Calu3 (cell line): Measurements from ENCODE around the gene GALNTL6. TPM values are rescaled to one million over a fixed set of nuclear protein-coding genes. Genes with fewer than 3 reads are reported as not detected.

Experiments used
- BruUV-seq: library from RNA; stranded (reverse); fragments of 400-500 nt; replicated peaks from 2 replicates; lab custom pipeline; 2021; lab: Mats Ljungman, UMichigan
- CTCF ChIA-PET: fragments of 300-600 bp; sonication (Branson Sonifier 250); formaldehyde crosslinking; loops from one replicate; lab custom pipeline; 2022; ENCODE audit warnings: antibody characterized with exemption; lab: Charles Lee
- DNase-seq: peaks from one replicate; pipeline ENCODE4 v3.0.0; 2022
- H3K27ac Mint-ChIP-seq: one replicate; pipeline ENCODE4 v1.8.0; 2022; ENCODE audit warnings: mixed read lengths; ENCODE audit not compliant: unreplicated experiment
- H3K27me3 Mint-ChIP-seq: one replicate; pipeline ENCODE4 v1.8.0; 2022; ENCODE audit warnings: mixed read lengths; ENCODE audit not compliant: unreplicated experiment
- H3K36me3 Mint-ChIP-seq: one replicate; pipeline ENCODE4 v1.8.0; 2022; ENCODE audit warnings: mild to moderate bottlenecking, moderate library complexity, mixed read lengths; ENCODE audit not compliant: insufficient read depth, unreplicated experiment
- H3K4me1 Mint-ChIP-seq: one replicate; pipeline ENCODE4 v1.8.0; 2022; ENCODE audit warnings: mild to moderate bottlenecking, low read depth, mixed read lengths; ENCODE audit not compliant: unreplicated experiment
- H3K4me3 Mint-ChIP-seq: one replicate; pipeline ENCODE4 v1.8.0; 2022; ENCODE audit warnings: mild to moderate bottlenecking, low read depth, moderate library complexity, mixed read lengths; ENCODE audit not compliant: unreplicated experiment
- H3K9me3 Mint-ChIP-seq: one replicate; pipeline ENCODE4 v1.8.0; 2022; ENCODE audit warnings: low read depth, mixed read lengths; ENCODE audit not compliant: unreplicated experiment
- intact Hi-C: fragments of 100-400 bp; cut with micrococcal nuclease; formaldehyde crosslinking; loops from one replicate; pipeline ENCODE4 v1.10.0; 2022; ENCODE audit not compliant: unreplicated experiment
- total RNA-seq: library from RNA; stranded (reverse); gene quantifications from 2 replicates; pipeline ENCODE4 v1.2.3, GENCODE V29; 2022
- TF ChIP-seq, protein P1 (sequence below): fragments of 200-600 bp; IDR thresholded peaks from one replicate; pipeline ENCODE4 v1.8.0; 2022; ENCODE audit warnings: antibody characterized with exemption; ENCODE audit not compliant: unreplicated experiment

GALNTL6 gene
- total RNA-seq, 1 experiment from 2014 or later, result not detected

DNA sequence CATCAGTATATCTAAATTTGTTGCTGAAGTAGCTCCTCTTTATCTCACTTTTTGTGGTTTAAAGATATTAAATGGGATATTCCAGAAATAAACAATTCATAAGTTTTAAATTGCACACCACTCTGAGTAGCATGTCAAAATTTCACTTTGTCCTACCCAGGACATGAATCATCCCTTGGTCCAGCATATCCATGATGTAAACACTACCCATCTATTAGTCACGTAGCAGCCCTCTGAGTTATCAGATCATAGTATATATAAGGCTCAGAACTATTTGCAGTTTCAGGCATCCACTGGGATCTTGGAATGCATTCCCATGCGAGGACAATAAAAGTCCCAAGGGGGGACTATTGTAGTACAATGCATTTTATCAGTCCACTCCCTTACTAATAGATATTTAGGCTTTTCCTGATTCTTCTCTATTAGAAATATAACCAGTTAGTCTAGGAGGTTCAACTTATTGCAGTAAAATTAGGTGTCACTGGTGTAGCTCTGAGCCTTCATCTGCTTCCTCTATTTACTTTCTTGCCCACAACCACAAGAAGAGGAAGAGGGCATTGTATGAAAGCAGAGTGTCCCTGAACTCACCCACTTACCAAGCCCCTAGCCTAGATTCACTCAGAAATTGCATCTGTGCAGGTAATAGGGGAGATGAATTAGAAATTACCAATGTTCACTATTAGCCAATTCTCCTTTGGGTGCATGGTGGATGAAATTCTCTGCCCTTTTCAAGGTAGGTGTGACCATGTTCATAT, 945.6 kb downstream of the GALNTL6 start:
- no peak for DNase-seq
- Mint-ChIP-seq H3K9me3 (peaks cover 7% of the 10 kb centered on the region), H3K4me1 (no peaks in the 10 kb centered on the region), H3K27me3 (no peaks in the 10 kb centered on the region), H3K4me3 (no peak overlapping the region), H3K27ac (no peak overlapping the region), H3K36me3 (no peaks in the 10 kb centered on the region)
- intact Hi-C loops, result no loop called here
- no TSS peak for BruUV-seq
- CTCF ChIA-PET, result no interaction called here
- TF ChIP-seq, protein P1, sequence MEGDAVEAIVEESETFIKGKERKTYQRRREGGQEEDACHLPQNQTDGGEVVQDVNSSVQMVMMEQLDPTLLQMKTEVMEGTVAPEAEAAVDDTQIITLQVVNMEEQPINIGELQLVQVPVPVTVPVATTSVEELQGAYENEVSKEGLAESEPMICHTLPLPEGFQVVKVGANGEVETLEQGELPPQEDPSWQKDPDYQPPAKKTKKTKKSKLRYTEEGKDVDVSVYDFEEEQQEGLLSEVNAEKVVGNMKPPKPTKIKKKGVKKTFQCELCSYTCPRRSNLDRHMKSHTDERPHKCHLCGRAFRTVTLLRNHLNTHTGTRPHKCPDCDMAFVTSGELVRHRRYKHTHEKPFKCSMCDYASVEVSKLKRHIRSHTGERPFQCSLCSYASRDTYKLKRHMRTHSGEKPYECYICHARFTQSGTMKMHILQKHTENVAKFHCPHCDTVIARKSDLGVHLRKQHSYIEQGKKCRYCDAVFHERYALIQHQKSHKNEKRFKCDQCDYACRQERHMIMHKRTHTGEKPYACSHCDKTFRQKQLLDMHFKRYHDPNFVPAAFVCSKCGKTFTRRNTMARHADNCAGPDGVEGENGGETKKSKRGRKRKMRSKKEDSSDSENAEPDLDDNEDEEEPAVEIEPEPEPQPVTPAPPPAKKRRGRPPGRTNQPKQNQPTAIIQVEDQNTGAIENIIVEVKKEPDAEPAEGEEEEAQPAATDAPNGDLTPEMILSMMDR, result no peak

DNA sequence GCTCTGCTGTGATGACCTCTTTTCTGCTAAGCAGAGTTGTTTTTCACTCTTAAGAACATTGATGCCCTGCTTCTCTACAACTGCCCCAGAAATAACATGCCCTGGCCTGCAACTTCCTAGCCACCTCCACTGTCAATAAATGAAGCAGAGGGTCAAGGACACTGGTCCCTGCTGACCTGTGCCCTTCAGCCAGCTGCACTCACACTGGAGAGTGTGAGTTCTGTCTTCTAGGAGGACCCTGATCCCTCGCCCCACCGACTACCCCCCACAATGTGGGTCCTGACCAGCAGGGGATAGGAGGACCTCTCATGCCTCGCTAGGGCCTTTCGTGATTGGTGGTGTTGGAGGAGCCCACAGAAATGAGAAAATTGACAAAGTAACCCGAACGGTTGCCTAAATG, 947.3 kb downstream of the GALNTL6 start:
- no peak overlapping the region for H3K27ac Mint-ChIP-seq
- H3K4me3 Mint-ChIP-seq, result no peak overlapping the region
- intact Hi-C loops, result no loop called here
- BruUV-seq, result no TSS peak
- TF ChIP-seq, protein P1, result no peak
- CTCF ChIA-PET, result no interaction called here
- DNase-seq, result no peak
- H3K9me3 Mint-ChIP-seq, result peaks cover 7% of the 10 kb centered on the region
- H3K36me3 Mint-ChIP-seq, result no peaks in the 10 kb centered on the region
- H3K27me3 Mint-ChIP-seq, result no peaks in the 10 kb centered on the region
- H3K4me1 Mint-ChIP-seq, result no peaks in the 10 kb centered on the region

DNA sequence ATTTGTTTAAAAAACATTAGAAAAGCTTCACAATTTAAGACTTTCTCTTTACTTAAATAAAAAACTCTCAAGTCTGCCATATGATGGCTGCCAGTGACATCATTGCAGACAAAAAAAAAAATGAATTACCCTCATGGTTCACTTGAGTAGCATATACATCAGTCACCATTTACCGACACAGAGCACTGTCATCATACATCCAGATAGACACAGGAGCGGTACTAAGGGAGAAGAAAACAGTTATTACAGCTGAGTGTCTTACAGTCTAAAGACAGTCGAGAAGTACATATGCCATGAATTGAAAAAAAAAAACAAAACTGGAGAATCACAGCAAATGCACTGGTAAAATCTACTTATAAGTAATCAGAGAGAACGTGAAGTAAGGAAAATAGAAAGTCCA, 949.7 kb downstream of the GALNTL6 start:
- no peaks in the 10 kb centered on the region for H3K27me3 Mint-ChIP-seq
- intact Hi-C loops, result no loop called here
- no peaks in the 10 kb centered on the region for H3K4me1 Mint-ChIP-seq
- CTCF ChIA-PET, result interaction anchor here (0.7 kb wide), 1 partner anchor 9 kb away, joined by 3 read pairs; no protein-coding TSS in a partner anchor
- H3K27ac Mint-ChIP-seq, result no peak overlapping the region
- peaks cover 7% of the 10 kb centered on the region for H3K9me3 Mint-ChIP-seq
- no peak for DNase-seq
- no TSS peak for BruUV-seq
- no peak overlapping the region for H3K4me3 Mint-ChIP-seq
- no peaks in the 10 kb centered on the region for H3K36me3 Mint-ChIP-seq
- TF ChIP-seq, protein P1, result no peak

DNA sequence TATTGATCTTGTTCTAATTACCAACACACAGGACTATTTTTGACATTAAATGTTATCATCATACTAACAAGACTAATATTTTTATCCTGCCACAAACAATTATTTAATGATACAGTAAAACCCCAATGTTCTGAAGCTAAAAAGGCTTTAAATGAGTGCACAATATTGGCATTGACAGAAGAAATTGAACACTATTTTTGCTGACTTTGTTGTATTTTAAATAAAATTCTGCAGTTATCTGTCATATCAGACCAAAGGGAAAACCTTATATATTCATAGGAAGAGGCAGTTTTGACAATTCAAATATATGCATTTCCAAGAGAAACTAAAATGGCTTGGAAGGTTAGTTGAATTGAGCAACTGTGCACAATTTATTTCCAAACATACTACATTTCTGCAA, 957.6 kb downstream of the GALNTL6 start:
- Mint-ChIP-seq H3K9me3 (no peaks in the 10 kb centered on the region), H3K4me1 (no peaks in the 10 kb centered on the region), H3K4me3 (no peak overlapping the region), H3K36me3 (no peaks in the 10 kb centered on the region), H3K27ac (no peak overlapping the region), H3K27me3 (no peaks in the 10 kb centered on the region)
- TF ChIP-seq, protein P1, result no peak
- intact Hi-C loops, result no loop called here
- CTCF ChIA-PET, result no interaction called here
- no TSS peak for BruUV-seq
- no peak for DNase-seq
